ENCODE data around the gene CEP128.

- TF ChIP-seq POLR2A (IDR thresholded peaks at IDR 0.05; ENCODE audit: low read depth, low read length) (no peak), TAF1 (IDR thresholded peaks at IDR 0.05; ENCODE audit: low read depth, low read length) (no peak), POU2F2 (IDR thresholded peaks at IDR 0.05; ENCODE audit: low read depth, low read length) (no peak), POLR2AphosphoS5 (IDR thresholded peaks at IDR 0.05; ENCODE audit: low read depth, low read length) (no peak)
Observed at GRCh38 chr14:80491650-80492049, 449.9 kb downstream of the CEP128 start.
